ENCODE data around the gene C4A.
"Not testable (repeated sequence)": the region's sequence is repeated elsewhere in the genome, so short reads cannot be mapped to it uniquely, and the experiment has no call there.

Gene C4A

DNA sequence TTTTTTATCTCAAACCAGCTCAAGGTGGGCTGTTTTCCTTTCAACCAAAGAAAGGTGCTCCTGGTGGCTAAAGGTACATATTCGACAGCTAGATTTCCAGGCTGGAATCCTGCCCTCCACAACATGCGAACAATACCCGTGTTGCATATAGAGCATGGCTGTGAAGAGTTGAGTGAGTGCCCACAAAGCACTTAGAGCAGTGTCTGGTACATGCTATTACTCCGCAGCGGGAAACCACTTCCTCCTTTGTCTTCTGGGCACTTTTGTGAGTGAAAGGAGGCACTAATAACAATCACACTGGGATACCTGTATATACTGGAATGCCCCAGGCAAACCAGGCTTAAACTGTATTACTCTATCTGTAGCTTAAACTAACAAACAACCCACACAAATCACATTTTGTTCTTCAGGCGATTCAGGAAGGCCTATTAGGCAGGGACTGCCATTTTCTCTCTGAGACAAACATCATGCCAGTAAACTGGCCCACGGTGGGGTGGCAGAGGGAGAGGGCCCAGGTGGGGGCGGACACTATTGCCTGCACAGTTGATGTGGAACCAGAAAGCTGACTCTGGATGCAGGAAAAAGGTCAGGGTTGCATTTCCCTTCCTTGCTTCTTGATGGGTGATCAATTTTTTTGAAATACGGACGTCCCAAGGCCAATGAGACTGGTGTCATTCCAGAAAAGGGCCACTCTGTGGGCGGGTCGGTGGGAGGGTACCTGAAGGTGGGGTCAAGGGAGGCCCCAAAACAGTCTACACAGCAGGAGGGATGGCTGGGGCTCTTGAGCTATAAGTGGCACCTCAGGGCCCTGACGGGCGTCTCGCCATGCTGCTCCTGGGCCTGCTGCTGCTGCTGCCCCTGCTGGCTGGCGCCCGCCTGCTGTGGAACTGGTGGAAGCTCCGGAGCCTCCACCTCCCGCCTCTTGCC lies 56.0 kb downstream of the C4A start, which contains the start of gene CYP21A2:
TSS of gene CYP21A2 (plus strand) at position 818 of the 927 bp plus-strand sequence. CDS start at position 826, 8 bp downstream.
- DNase-seq, result not testable (repeated sequence)

DNA sequence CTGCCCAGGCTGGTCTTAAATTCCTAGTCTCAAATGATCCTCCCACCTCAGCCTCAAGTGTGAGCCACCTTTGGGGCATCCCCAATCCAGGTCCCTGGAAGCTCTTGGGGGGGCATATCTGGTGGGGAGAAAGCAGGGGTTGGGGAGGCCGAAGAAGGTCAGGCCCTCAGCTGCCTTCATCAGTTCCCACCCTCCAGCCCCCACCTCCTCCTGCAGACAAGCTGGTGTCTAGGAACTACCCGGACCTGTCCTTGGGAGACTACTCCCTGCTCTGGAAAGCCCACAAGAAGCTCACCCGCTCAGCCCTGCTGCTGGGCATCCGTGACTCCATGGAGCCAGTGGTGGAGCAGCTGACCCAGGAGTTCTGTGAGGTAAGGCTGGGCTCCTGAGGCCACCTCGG lies 57.0 kb downstream of the C4A start:
- not testable (repeated sequence) for DNase-seq

GRCh38 chr6:32039321-32040274 lies 57.7 kb downstream of the C4A start:
- not testable (repeated sequence) for DNase-seq

DNA sequence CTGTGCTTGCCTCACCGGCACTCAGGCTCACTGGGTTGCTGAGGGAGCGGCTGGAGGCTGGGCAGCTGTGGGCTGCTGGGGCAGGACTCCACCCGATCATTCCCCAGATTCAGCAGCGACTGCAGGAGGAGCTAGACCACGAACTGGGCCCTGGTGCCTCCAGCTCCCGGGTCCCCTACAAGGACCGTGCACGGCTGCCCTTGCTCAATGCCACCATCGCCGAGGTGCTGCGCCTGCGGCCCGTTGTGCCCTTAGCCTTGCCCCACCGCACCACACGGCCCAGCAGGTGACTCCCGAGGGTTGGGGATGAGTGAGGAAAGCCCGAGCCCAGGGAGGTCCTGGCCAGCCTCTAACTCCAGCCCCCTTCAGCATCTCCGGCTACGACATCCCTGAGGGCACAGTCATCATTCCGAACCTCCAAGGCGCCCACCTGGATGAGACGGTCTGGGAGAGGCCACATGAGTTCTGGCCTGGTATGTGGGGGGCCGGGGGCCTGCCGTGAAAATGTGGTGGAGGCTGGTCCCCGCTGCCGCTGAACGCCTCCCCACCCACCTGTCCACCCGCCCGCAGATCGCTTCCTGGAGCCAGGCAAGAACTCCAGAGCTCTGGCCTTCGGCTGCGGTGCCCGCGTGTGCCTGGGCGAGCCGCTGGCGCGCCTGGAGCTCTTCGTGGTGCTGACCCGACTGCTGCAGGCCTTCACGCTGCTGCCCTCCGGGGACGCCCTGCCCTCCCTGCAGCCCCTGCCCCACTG lies 58.6 kb downstream of the C4A start:
- not testable (repeated sequence) for DNase-seq

DNA sequence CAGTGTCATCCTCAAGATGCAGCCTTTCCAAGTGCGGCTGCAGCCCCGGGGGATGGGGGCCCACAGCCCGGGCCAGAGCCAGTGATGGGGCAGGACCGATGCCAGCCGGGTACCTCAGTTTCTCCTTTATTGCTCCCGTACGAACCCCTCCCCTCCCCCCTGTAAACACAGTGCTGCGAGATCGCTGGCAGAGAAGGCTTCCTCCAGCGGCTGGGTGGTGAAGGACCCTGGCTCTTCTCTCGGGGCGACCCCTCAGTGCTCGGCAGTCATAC lies 59.1 kb downstream of the C4A start:
- DNase-seq, result not testable (repeated sequence)

DNA sequence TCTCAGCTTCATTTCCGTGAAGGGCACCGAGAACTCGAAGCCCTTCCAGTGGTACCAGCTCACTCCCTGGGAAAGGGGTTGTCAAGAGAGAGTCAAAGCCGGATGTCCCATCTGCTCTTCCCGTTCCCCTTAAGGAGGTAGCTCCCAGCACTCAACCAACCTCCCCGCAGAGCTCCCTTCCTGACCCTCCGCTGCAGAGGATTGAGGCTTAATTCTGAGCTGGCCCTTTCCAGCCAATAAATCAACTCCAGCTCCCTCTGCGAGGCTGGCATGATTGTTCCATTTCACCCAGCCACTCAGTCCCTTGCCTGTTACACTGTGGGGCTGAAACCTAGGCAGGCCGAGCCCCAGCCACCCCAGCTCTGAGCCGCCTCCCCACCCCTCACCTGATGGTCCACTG lies 59.5 kb downstream of the C4A start:
- DNase-seq, result not testable (repeated sequence)

- not testable (repeated sequence) for DNase-seq
These were observed 60.4 kb downstream of the C4A start for GRCh38 chr6:32042276-32042675.

DNA sequence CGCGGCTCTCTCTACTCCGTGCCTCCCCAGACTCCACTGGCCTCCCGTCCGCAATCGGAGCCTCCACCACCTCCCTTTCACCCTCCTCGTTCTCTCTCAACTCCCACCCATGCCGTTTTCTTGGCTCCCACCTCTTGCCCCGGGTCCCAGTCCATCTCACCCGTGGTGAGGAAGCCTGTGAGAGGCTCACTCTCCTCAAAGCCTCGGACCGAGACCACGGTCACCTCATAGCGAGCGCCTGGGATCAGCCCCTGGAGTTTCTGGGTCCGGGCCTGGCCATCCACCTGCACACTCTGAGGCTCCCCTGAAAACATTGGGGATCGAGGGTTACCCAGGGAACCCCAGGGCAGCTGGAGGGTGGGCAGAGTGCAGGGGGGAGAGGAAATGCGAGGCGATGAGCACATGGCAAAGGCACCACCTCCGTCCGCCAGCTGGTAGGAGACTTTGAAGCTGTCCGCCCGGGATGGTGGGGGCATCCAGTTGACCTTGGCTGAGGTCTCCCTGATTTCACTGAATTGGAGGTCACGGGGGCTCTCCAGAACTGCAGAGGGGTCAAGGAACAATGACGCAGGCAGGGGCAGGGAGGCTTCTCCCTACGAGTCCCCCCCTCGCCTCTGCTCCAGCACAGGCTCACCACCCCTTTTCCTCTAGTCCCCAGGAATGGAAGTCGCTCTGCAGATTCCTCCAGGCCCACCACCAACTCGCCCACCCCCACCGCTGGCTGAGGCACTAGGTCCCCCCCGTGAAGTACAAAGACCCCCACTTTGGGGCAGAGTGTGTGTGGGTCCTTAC lies 61.9 kb downstream of the C4A start:
- not testable (repeated sequence) for DNase-seq

- not testable (repeated sequence) for DNase-seq
These were observed 63.1 kb downstream of the C4A start for GRCh38 chr6:32044916-32045315.

DNA sequence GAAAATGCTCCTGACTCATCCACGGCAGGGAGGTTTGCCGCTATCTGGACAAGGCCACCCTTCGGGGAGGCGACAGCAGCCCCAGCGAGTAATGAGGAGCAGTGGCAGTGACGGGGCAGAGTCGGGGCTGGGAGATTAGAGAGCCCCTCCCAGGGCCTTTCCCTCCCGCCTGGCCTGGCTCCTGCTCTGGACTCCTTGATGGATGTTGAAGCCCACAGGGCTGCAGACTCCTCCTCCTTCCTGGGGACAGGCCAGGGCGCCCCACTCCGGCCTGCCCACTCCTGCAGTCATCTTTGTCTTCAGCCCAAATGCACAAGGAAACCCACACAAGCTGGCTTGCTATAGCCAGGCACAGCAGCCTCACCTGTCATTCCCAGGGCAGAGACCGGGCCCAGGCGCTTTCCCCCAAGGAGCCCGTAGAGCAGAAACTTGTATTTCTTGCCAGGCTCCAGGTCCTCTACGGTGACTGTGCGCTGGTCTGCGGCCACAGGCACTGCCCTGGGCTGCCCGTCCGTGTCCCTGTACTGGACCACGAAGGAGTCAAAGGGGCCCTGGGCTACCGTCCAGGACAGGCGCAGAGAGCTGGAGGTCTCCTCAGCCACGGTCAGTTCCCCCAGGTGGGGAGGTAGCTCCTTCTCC lies 64.1 kb downstream of the C4A start:
- no peak for DNase-seq

DNA sequence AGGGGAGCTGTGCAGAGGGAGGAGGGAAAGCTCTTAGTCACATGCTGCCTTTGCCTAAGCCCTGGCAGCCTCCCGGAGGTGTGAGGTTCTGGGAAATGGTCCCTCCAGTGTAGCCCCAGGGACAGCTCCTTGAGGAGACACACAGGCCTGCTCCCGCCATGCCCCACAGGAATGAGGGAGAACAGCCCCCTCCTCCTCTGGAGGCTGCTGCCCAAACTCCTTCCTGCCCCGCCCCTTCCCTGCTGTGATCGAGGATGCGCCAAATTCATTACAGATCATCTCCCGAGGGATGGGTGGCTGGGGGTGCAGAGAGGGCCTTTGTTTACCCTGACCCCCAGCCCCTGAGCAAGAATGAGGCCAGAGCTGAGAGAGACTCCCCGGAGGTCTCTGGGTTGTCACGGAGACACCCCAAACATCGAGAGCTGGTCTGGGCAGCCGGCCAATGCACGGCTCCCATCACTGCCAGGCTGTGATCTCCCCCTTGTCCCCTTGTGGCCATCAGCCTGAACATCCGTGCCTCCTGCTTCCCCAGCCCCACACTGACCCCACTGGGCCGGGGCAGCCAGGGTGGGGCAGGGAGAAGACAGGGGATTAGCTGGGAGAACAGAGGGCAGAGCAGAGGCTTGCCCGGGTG lies 64.7 kb downstream of the C4A start:
- DNase-seq, result no peak

GRCh38 chr6:32047084-32047478 lies 65.2 kb downstream of the C4A start:
- no peak for DNase-seq

- no peak for DNase-seq
These were observed 65.6 kb downstream of the C4A start for GRCh38 chr6:32047539-32047854.

GRCh38 chr6:32047855-32048766 lies 66.3 kb downstream of the C4A start:
- peak; percentile 28 to 64 (median 46) for DNase-seq

GRCh38 chr6:32049149-32049548 lies 67.3 kb downstream of the C4A start:
- DNase-seq, result not testable (repeated sequence)

DNA sequence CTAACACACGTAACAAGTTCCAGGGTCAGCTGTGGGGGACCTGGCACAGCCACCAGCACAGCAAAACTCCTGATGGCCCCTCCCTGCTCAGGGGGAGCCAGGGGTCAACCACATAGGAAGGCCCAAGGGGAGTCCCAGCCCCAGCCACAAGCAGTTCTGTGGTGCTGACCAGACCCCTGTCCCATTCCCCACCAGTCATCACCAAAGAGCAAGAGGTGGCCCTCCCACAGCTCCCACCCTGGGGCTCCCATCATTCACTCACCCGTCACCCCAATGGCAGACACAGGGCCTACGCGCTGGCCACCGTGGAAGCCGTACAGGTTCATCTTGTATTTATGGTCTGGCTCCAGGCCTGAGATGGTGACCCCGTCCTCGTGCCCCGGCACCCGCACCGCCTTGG lies 67.9 kb downstream of the C4A start:
- DNase-seq, result not testable (repeated sequence)

- DNase-seq, result no peak
These were observed 68.7 kb downstream of the C4A start for GRCh38 chr6:32050562-32050961.
